Hepatic stellate cell (primary cell): ENCODE measurements around the gene DELE1.

Experiments used
- DNase-seq: peaks from one replicate; pipeline ENCODE4 v3.0.0; 2011; ENCODE audit warnings: low spot score

DELE1 gene

GRCh38 chr5:141957367-141957996, 33.8 kb downstream of the DELE1 start:
- DNase-seq: no peak

- DNase-seq: peak; percentile 36
Observed at GRCh38 chr5:141958113-141958512, 34.4 kb downstream of the DELE1 start, which contains the start of gene PCDH12. TSS of gene PCDH12 (minus strand) at chr5:141958202. CDS start at chr5:141957851, 351 bp downstream.

- DNase-seq: no peak
Observed at GRCh38 chr5:141958546-141959172, 35.0 kb downstream of the DELE1 start.

DNA sequence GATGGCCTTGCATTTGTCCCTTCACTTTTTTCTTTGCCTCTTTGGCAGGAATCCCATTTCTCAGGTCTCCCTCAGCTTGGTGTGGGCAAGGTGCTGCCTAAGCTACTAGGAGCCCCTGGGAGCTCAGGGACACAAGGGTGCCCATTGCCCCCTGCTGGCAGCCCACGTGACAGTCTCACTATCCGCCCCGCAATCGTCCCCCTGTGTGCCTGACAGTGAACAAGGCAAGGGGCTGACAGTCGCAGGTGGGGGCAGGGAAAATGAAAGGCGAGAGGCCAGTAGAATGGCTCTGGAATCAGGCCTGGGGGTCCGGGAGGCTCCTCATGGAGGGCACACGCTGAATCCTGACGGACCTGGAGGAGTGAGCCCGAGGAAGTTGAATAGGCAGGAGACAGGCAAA, 36.3 kb downstream of the DELE1 start:
- DNase-seq: no peak

DNA sequence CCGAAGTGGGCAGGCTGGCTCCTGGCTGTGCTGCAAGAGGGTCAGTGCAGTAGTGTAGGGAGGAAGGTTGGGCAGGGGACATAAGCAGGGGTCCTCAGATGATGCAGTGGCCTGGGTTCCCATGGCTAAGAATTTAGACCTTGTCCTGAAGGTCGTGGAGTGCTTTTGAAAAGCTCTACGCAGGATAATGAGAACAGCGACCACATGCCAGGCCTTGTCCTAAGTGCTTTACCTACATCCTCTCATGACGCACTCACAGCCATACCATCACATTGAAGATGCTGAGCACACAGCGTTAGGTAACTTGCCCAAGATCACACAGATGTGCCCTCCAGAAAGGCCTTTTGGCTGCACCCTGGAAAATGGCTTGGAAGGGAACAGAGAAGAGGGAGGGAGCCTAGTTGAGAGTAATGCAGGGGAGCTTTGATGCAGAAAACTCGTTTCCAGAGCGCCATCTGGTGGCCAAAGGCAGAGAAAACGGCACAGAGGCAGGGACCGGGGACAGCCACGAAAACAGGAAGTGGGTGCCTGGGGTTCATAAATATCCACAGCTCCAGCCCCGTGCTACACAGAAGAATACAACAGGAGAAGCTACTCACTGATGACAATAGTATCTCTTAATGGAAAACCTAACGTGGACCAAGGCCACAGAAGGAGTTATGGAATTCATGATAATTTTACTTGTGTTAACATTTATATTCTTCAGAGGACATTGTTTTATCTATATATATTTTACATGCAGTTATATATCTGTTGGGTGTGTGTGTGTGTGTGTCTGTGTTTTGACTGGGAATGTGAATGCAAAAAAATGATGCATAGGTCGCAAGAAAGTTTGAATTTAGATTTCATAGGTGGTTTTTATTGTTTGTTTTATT, 37.0 kb downstream of the DELE1 start:
- DNase-seq: peak; percentile 85

DNA sequence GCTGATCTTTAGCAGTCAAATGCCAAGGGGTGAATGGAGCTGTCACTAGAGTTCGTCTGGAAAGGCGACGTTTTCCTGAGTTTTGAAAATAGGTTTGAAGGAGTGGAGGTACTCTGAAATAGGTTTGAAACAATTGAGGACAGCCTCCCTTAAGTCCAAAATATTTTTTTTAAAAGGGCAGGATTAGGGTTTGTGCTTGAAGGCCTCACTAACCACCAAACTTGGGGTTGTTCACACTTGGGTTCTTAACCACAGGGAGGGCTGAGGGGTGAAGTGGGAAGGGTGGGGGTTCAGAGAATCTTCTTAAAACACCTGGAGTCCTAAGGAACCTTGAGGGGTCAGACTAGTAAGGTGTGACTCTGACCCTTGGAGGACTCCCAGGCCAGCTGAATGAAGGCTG, 37.8 kb downstream of the DELE1 start:
- DNase-seq: no peak

DNA sequence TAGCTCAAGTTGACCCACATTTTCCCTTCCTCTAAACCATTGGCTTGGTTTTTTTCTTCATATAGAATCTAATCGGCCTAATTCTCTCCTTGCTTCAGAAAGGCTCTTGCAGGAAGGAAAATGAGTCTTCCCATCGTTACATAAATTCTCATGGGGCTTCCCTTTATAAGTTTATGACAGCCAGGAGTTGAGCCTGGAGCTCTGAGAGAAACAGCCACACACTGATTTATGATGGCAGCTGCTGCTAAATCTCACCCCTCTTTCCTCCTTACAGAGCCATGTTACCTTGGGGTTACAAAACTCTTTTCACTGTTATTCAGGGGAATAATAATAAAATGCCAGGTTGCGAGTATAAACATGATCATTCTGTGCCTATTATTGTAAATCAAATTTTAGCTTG, 40.0 kb downstream of the DELE1 start:
- no peak for DNase-seq

DNA sequence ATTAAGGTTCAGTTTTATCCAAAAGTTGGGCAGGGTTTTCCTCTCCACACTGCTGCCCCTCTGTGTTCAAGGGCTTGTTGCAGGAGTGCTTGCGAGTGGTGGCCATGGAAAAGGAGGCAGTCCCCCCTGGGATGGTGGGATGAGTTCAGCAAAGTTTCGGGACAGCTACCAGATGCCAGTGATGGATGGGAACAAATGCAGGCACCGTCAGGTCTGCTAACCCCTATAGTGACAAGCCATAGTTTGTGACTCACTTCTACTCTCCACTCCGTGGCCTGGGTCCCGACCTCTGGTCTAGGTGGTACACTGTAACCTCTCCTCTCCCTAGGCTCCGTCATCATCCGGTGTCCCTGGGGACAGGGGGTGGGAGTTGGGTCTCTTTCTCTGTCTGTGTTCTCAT, 41.4 kb downstream of the DELE1 start:
- no peak for DNase-seq

DNA sequence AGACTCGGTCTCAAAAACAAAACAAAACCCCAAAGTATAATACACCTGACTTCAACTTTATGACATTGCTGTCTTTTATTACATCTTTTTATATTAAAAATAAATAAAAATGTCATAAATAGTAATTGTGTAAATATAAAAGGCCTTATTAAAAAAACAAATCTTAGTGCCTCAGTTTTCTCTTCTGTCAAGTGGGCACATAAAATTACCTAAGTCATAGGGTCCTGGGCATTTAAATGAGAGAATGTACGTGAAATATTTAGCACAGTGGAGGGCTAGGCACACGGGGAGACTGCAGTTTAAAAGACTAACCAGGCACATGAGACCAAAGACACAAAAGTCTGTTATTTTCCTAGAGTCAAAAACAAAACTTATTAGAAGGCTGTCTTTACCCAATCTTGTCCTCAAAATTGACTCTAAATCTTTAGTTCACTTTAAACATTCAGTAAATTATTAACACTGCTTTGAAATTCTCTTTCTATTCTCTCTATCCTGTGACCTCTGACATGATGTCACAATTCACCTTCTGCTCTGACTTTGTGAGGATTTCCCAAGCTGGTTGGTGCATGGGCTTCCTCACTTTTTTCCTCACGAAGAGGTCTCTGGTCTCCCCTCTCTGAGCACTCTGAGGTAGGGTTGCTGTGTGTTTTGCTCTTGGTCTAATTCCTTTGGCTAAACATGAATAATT, 42.7 kb downstream of the DELE1 start:
- no peak for DNase-seq

- DNase-seq: no peak
Observed at GRCh38 chr5:141966963-141967333, 43.3 kb downstream of the DELE1 start.

- peak; percentile 95 for DNase-seq
Observed at GRCh38 chr5:141968914-141969608, 45.4 kb downstream of the DELE1 start, which contains the start of gene RNF14. TSS of gene RNF14 (plus strand) at chr5:141969105. CDS start at chr5:141973589, 4,484 bp downstream.

DNA sequence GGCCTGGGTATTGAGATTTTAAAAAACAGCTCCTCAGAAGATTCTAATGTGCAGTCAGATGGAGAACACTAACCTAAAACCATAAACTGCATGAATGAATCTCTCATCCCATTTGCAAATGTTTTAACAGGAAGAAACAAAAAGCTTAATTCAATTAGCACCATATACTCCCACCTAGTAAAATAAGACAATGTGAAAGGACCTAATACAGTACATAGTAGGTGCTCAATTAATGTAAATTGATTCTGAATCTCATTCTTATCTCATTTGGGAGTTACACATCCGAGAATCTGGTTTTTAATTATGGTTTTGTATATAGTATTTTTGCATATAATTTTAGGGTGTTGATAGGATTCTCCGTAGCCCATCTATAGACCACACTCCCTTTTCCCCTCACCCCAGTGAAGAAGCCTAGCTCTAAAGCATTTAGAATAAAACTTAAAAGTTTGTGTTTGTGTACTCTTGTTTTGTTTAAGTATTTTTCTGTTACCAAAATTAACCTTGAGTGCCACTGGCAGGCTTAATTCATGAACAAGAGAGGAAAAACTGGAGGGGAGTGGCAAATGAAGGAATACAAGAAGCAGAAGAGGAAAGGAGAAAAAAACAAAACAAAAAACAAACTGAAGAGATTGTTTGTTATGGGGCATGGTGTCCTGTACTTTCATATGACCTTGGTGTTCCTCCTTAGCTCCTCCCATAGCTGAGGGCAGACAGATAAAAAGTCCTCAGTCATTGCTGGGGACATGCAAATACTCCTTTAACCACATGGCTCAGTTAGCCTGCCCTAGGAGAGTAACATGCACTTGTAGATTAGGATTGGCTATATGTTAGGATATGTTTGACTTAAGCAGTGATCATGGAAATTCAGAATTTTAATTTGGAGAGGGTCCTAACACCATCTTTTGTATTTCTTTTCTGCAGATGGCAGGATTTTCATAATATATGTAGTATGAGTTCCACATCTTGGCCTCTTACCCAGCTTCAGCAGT, 46.4 kb downstream of the DELE1 start:
- DNase-seq: peak; percentile 30

GRCh38 chr5:141973871-141974595, 50.4 kb downstream of the DELE1 start:
- peak; percentile 57 for DNase-seq

DNA sequence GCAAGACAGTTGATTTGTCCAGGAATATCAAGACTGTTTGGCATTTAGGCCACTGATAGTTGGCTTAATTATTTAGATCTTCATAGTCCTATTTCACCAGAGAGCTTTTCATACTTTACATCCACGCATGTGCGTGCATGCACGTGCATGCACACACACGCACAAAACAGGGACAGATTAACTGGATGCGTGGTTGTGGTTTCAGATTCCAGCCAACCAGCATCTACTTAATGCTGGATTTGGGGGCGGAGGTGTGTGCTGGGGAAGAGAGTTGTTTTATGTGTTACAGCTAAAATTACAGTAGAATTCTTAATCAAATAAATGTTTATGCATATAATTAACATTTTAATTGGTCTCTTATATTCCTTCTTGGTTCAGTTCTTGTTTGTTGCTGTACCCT, 52.5 kb downstream of the DELE1 start:
- DNase-seq: no peak

GRCh38 chr5:141978389-141978788, 54.7 kb downstream of the DELE1 start:
- no peak for DNase-seq

GRCh38 chr5:141982626-141983025, 59.0 kb downstream of the DELE1 start:
- DNase-seq: no peak

DNA sequence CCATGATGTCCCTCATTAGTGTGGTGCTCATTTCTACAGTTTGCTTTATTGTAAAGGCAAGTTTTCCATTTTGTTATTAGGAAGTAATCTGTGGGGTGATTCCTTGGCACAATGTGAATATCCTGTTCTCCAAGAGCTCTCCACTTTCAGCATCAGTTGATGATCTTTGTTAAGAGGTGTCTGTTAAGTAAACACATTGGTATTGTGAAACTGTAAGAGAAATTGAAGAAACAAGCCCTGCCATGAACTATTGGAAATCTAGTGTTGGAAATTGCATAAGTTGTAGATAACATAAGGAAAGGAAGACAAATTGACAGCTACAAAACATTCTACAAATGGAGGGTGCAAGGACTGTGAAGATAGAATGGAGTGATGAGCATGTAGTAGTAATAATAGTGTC, 62.4 kb downstream of the DELE1 start:
- no peak for DNase-seq

GRCh38 chr5:141989720-141990119, 66.0 kb downstream of the DELE1 start:
- no peak for DNase-seq
